HL-60 (cell line): ENCODE data around the gene PCDHB1.

ENCODE experiments used
- POLR2AphosphoS5 ChIP-seq: IDR thresholded peaks from 2 replicates; pipeline ENCODE4 v1.6.1; 2012; ENCODE audit warnings: low read depth
- TF ChIP-seq, protein P1 (sequence below): IDR thresholded peaks from one replicate; pipeline ENCODE4 v1.5.1; 2011; ENCODE audit warnings: low read length, control low read depth, inconsistent platforms; ENCODE audit not compliant: insufficient read depth

DNA sequence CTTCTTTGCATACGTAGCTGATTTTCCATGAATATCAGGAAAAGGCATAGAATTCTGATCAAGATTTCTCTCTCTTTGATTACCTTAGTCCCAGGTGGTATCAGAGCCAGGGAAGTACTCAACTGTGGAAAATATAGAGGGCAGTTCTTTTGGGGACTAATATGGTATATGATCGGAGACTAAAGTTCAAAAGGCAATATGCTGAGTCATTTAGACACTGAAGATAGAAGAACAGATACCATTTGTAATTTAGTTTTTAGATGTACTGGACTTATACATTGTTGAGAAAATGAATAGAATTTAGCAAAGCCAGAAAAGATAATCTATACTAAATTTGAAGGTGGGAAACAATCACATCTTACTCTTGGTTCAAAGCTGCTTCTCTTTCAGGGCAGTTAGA is 54.2 kb downstream of the PCDHB1 start:
- no peak for TF ChIP-seq POLR2AphosphoS5
- TF ChIP-seq, protein P1, sequence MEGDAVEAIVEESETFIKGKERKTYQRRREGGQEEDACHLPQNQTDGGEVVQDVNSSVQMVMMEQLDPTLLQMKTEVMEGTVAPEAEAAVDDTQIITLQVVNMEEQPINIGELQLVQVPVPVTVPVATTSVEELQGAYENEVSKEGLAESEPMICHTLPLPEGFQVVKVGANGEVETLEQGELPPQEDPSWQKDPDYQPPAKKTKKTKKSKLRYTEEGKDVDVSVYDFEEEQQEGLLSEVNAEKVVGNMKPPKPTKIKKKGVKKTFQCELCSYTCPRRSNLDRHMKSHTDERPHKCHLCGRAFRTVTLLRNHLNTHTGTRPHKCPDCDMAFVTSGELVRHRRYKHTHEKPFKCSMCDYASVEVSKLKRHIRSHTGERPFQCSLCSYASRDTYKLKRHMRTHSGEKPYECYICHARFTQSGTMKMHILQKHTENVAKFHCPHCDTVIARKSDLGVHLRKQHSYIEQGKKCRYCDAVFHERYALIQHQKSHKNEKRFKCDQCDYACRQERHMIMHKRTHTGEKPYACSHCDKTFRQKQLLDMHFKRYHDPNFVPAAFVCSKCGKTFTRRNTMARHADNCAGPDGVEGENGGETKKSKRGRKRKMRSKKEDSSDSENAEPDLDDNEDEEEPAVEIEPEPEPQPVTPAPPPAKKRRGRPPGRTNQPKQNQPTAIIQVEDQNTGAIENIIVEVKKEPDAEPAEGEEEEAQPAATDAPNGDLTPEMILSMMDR = no peak
